HG03342 (cell line): ENCODE results near the gene BCL2A1.
"Not testable (repeated sequence)": the region's sequence is repeated elsewhere in the genome, so short reads cannot be mapped to it uniquely, and the experiment has no call there.

Experiments used
- ATAC-seq: cut with Tn5 transposase; IDR thresholded peaks from one replicate; pipeline ENCODE4 v1.9.1; 2021; ENCODE audit warnings: mild to moderate bottlenecking, moderate library complexity; ENCODE audit not compliant: unreplicated experiment

BCL2A1 gene

DNA sequence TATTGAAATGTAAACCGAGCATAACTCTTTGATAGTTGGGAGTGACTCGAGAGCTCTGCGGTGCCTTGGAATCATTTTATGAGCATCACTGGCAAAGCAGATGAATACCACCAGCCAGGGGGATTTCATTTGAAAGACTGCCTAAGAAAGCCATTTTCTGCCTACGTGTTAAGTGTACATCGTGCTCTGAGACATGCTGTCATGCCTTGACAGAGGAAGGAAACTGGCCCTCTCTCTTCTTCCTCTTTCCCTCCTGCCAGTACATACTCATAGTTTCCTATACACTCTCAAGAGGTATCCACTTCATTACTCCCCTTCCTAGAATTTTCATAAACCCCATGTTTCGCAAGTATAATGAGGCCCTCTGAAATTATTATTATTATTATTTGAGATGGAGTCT, 8.8 kb downstream of the BCL2A1 start:
- ATAC-seq, result no peak

DNA sequence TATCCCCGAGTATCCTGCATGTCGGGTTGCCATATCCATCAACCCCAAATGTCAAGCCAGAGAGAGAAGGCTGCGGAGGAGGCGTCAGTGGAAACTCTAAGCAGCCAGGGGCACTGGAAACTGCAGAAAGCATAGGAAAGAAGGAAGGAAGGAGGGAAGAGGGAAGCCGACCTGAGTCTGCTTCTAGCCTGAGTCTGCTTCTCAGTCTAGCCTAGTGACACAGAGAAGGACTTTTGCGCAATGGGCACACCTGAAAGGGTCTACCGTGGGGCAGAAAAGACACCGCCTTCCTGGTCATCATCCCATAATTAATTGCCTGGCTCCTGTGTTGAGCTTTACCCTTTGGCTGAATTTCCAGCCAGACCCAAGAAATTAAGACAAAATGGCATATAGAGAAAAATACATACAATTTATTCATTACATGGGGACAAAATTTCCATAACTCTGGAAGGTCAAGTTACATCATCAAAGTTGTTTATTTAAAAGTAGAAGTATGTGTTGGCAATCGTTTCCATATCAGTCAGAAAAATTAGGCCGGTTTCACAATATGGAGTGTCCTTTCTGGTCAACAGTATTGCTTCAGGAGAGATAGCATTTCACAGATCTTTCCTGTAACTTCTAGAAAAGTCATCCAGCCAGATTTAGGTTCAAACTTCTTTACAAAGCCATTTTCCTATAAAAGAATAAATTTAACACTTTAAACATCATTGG, 10.3 kb downstream of the BCL2A1 start:
- no peak for ATAC-seq

DNA sequence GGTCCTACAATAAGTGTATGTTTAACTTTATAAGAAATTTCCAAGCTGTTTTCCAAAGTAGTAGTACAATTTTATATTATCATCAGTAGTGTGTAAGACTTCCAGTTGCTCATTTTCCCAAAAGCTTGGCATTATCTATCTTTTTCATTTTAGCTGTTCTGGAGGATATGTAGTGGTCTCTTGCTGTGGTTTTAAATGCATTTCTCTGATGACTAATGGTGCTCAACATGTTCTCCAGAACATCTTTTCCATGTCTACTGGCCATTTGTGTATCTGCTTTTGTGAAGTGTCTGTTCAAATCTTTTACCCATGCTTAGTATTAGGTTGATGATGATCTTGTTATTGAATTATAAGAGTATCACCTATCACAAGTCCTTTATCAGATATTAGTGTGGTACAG, 13.3 kb downstream of the BCL2A1 start:
- ATAC-seq, result no peak

DNA sequence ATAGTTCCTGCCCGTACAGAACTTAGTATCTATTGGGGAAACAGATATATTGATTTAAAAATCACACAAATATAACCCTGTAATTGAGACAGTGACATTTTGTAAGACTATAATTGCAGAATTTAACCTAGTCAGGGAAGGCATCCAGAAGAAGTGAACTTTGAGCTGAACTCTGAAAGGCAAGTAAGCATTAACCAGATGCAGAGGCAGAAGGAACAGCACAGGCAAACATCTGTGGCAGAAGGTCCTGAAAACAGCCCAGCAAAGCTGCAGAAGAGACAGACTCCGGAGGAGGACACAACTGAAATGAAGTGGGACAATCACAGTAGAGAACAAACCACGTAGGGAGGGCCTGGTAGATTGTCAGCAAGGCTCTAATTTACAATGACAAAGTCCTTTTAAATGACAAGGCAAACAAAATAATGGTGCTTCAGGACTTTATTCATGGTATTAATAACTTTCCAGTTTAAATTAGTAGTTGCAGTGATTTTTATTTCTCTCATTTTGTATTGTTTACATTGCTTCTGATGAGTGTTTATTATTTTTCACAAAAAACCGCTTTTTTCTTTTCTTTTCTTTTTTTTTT, 14.5 kb downstream of the BCL2A1 start:
- no peak for ATAC-seq

DNA sequence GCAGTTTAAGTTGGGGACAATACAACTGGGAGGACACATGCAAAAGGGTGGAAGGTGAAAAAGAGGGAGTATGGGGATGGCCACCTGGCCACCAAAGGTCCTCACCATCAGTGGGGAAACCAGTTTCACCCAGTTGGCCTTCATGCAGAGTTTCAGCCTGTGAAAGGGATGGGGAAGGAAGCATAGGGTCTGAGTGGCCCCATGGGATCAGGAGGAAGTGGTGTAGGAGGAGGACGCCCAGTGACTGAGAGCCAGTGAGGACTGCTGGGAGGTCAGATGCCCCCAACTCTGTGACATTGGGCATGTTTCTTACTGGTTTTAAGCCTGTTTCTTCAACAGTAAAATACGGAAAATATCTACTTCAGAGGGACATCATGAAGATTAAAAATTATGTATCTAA, 16.3 kb downstream of the BCL2A1 start:
- ATAC-seq, result no peak

DNA sequence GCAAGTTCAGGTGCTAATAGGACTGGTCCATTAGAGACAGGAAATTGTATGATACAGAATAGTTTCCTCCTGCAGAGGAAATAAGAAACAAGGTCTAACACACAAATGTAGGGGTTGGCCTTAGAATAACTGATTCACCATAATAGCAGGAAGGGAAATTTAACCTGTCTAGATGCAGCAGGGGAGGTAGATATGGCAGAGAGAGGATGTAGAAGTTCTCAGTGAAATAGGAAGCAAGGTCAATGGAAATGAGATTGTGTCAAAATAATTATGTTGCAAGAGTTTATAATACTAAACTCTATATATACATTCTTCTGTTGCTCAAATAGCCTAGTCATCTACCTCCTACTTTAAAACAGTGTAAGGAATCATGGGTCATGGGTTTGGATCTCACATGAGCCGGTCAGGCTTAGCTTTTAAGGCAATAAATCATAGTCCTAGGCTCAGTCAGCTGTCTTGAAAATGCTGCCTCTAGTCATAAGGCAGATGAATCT, 17.0 kb downstream of the BCL2A1 start:
- no peak for ATAC-seq

DNA sequence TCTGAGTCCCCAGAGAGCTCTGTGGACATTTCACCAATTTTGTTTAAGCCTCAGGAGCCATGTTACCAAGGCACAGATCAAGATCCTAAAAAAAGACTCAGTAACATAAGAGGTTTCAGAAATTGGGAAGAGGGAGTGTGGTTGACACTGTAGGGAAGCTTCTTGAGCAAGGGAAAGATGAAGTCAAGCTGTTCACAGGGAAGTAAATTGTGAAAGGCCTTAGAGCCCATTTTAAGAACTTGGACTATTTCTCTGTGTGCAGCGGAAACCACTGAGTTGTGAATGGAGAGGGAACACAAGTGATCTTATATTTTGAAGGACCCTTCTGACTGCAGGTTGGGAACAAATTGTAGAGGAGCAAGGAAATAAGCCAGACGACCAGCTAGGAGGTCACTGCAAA, 18.7 kb downstream of the BCL2A1 start:
- ATAC-seq, result no peak

DNA sequence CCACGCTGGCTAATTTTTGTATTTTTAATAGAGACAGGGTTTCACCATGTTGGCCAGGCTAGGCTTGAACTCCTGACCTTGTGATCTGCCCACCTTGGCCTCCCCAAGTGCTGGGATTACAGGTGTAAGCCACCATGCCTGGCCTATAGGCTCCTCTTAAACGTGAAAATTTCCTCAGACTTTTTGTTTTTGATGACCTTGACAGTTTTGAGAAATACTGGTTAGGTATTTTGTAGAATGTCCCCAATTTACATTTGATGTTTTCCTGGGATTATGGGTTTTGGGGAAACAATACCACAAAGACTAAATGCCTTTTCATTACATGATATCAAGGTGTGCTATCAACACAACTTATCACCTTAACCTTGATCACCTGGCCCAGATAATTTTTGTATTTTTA, 20.7 kb downstream of the BCL2A1 start:
- ATAC-seq, result no peak

DNA sequence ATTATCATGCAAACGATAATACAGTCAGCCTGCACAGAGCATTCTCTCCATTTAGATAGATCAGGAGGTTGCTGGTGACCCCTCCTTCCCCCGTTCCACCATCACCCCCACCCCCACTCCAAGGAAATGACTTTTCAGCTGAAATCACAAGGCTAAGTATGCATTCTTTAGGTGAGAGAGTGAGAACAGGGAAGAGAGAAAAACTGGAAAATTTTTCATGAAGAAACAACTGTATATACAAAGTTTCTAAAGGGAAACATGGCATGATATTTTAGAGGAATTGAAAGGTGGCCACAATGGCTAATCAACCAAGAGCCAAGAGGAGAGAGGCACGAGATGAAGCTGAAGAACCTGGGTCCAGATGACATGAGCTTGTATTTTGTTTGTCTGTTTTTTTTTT, 22.2 kb downstream of the BCL2A1 start:
- no peak for ATAC-seq

DNA sequence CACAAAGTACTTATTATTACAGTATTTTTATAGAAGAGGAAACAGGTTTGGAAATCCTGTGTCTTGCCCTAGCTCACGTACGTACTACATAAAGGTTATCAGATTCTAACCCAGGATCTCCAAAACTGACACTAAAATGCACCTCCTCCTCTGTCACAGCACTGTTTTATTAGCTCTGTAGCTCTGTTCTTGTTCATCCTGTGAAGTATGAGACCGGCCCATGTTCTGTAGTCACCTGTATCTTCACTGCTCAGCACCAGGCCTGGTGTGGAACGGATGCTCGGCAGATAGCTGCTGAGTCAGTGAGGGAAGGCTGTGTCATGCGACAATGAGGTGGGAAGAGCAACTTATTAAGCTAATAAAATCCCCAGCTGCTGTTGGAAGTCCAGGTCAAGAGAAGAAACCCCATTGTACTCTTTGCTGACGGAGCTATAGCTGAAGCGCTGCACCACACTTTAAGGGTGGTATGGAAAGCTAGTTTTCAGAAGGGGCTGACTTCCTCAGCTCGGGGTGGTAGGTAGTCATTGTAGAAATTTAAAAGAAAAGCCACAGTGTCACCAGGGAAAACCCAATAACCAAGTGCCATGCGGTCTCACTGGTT, 22.8 kb downstream of the BCL2A1 start:
- no peak for ATAC-seq

DNA sequence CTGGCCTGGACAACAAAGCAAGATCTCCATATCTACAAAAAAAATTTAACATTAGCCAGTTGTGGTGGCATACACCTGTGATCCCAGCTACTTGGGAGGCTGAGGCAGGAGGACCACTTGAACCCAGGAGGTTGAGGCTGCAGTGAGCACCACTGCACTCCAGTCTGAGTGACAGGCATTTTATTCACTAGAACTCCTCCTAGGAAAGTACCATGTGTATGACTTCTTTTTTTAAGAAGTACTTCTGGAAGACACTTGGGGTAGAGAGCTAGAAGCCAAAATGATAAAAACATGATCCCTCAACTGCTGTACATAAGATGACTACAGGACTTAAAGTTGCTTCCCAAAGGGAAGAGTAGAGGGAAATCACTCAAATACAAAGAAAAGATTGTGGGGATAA, 24.0 kb downstream of the BCL2A1 start:
- no peak for ATAC-seq

DNA sequence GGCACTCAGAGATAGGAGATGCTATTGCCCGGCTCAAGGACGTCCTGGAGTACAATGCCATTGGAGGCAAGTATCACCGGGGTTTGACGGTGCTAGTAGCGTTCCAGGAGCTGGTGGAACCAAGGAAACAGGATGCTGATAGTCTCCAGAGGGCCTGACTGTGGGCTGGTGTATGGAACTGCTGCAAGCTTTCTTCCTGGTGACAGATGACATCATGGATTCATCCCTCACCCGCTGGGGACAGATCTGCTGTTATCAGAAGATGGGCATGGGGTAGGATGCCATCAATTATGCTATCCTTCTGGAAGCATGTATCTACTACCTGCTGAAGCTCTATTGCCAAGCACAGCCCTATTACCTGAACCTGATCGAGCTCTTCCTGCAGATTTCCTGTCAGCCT, 26.4 kb downstream of the BCL2A1 start:
- ATAC-seq, result no peak

DNA sequence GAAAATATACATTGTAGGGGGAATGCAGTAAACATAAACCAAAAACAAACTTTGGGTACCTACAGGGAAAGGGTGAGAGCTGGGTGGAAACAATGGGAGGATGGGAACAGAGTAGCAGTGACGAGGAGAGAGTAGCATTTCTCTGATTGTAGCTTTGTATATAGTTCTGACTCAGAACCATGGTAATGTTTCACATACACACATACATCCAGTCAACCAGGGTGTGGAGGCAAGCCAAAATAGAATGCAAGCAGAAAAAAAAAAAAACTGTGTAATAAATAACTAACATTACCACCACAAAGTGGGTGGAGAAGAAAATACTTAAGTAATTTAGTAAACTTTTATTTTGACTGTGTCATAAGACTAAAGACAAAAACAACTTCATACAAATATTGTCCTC, 27.2 kb downstream of the BCL2A1 start:
- peak; percentile 86 for ATAC-seq

DNA sequence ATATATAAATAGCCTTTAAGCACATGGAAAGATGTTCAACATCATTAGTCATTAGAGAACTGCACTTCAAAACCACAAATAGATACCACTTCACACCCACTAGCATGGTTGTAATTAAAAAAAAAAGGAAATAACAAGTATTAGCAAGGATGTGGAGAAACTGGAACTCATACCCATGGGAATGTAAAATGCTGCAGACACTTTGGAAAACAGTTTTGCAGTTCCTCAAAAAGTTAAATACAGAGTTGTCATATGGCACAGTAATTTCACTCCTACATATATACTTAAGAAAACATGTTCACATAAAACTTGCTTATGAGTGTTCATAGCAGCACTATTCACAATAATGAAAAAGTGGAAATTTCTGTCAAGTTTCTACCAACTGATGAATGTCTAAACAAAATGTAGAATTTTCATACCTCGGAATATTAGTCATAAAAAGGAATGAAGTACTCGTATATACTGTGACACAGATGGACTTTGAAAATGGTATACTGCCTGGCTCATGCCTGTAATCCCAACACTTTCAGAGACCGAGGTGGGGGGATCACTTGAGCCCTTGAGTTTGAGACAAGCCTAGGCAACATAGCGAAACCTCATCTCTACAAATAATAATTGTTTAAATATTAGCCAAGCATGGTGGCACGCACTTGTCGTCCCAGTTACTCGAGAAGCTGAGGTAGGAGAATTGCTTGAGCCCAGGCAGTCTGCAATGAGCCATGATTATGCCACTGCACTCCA, 28.1 kb downstream of the BCL2A1 start:
- ATAC-seq, result no peak

DNA sequence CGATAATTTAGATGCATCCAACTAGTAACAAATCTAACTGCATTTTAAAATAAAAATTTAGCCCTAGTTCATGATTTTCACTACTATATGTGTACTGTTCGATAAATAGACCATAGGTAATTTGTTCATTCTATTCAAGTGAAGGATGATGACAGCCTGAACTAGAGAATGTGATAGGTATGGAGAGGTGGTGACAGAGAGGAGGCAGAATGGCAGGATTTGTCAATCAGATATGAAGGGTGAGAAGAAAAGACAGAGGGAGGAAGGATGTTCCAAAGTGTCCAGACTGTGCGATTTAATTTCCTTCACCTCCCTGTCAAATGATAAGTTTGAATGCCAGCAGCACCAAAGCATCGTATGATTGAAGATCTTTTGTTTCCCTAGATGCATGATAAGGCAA, 31.6 kb downstream of the BCL2A1 start:
- ATAC-seq, result no peak

DNA sequence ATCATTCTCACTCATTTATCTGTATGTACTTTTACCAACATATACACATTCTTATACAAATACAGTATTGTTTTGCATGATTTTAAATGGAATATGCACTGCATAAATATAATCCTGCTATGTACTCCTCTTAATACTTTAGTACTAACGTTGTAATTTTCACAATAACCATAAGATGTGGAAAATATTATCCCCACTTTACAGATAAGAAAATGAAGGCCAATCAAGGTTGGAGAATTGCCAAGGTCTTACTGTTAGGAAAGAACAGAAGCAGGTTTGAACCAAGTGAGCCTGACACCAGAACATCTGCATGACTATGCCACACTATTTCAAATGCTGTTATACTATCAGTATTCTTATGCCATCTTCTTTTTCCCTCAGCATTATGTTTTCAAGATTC, 32.9 kb downstream of the BCL2A1 start:
- ATAC-seq, result no peak

DNA sequence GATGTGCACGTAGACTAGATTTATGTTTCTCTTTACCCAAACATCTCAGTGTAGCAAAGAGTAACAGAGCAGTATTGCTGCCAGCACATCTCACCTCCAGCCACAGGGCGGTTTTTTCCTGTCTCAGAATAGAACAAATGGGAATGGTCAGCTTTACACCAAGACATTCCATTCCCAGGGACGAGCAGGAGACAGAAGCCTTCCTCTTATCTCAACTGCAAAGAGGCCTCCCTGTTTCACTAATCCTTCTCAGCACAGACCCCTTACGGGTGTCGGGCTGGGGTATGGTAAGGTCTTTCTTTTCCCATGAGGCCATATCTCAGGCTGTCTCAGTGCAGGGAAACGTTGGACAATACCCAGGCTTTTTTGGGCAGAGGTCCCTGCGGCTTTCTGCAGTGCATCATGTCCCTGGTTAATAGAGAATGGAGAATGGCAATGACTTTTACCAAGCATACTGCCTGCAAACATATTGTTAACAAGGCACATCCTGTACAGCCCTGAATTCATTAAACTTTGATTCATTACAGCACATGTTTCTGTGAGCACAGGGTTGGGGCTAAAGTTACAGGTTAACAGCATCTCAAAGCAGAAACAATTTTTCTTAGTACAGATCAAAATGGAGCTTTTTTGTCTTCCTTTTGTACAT, 35.3 kb downstream of the BCL2A1 start:
- ATAC-seq, result not testable (repeated sequence)

DNA sequence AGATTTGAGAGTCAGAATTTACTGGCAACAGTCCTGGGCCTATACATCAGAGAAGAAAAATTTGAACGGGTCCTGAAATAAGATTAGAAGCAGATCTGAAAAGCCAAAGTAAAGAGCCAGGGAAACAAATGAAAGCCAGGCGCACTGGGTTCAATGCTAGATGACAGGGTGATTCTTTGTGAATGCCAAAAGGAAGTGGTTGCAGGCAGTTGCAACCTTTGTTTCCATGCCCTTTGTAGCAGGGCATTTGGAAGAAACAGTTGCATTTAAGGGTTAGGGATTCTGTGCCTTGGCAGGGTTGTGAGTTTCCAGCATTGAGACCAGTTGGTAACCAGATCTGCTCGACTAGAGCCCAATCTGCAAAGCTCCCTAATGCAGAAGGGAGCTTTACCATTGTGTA, 37.8 kb downstream of the BCL2A1 start:
- ATAC-seq, result no peak

DNA sequence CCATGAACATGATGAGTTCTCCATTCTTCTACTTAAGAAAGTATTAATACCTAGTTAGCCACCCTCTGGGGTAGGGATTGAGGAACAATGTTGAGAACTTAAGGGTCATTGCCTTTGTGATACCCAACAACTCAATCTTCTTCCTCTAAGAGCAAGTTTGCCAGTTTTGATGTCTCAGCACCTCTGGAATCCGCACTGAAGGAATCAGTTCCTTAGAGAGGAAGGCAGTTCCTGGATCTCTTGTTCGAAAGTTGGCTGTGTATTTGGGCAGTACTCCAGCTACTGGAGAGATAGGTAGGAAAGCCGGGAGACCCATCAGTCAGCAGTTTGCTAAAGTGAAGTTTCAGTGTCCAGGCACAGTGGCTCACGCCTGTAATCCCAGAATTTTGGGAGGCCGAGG, 38.5 kb downstream of the BCL2A1 start:
- no peak for ATAC-seq

DNA sequence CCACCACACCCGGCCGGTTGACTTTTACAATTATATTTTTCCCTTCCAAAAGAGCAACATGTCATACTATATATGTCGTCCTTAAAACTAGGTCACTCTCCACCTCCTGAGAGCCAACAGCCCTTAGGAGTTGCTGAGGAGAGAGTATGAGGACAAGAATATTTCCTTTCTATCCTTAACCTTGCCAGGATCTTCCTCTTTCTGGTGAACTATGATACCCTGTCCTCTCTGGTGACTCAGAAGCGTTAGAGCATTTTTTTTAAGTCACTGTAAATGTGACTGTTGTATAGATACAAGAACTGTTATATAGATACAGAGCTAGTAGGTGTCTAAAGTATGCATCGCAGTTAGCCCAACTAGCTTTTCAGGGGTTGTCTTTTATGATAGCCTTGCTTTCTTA, 40.5 kb downstream of the BCL2A1 start:
- ATAC-seq, result no peak

DNA sequence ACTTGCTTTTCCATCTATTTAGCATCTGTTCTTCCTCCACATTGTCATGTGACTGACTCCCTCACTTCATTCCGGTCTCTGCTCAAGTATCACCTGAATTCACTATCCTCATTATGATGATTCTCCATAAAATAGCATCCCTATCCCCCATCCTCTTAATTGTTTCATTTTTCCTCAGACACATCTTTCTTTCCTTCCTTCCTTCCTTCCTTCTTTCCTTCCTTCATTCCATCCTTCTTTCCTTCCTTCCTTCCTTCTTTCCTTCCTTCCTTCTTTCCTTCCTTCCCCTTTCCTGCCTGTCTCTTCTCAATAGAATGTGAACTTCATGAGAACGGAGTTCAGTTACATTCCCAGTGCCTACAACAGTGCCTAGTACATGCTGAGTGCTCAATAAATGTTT, 41.6 kb downstream of the BCL2A1 start:
- no peak for ATAC-seq
